Omental fat pad (tissue), 4 donors: Measurements from ENCODE around the gene BANF2. TPM values are rescaled to one million over a fixed set of nuclear protein-coding genes. Genes with fewer than 3 reads are reported as not detected.

Experiments
- ATAC-seq: fragments of 150-250 bp; one replicate; pipeline ENCODE4 v1.9.1; 2016; ENCODE audit warnings: mild to moderate bottlenecking, moderate library complexity; ENCODE audit not compliant: low FRiP score
- DNase-seq: peaks from one replicate; pipeline ENCODE4 v3.0.0-alpha.2; 2019; ENCODE audit warnings: low spot score
- total RNA-seq, 4 donors: library from RNA; depleted of rRNA; stranded (reverse); fragments of >200 nt; gene quantifications; one replicate each; pipeline ENCODE4 v1.1.0, GENCODE V29; 2016
- TF ChIP-seq, protein P1 (sequence below), 3 donors: fragments of 450-650 bp; IDR thresholded peaks; one replicate each; pipeline ENCODE4 v1.5.1; 2016 to 2017; ENCODE audit warnings: antibody characterized with exemption in 3 of 3, mild to moderate bottlenecking in 3 of 3, moderate library complexity in 2 of 3

The BANF2 gene
- total RNA-seq, 4 donors from 2014 or later, result not detected

DNA sequence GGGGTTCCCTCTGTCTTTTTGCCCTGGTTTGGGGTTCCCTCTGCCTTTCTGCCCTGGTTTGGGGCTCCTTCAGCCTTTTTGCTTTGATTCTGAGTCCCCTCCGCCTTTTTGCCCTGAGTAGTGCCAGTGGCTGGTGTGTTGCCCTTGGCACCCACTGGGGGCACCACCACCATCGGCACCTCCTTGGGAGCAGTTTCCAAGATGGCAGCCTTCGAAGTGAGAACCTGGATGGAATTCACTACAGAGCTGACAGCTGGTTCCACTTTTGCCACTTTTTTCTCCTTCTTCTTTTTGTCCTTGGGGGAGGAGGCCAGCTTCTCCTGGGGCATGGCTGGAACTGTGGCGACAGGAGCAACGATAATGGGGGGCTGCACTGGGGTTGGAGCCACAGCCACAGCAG, 40.0 kb upstream of the BANF2 start:
- ATAC-seq, result no peak
- TF ChIP-seq, protein P1, sequence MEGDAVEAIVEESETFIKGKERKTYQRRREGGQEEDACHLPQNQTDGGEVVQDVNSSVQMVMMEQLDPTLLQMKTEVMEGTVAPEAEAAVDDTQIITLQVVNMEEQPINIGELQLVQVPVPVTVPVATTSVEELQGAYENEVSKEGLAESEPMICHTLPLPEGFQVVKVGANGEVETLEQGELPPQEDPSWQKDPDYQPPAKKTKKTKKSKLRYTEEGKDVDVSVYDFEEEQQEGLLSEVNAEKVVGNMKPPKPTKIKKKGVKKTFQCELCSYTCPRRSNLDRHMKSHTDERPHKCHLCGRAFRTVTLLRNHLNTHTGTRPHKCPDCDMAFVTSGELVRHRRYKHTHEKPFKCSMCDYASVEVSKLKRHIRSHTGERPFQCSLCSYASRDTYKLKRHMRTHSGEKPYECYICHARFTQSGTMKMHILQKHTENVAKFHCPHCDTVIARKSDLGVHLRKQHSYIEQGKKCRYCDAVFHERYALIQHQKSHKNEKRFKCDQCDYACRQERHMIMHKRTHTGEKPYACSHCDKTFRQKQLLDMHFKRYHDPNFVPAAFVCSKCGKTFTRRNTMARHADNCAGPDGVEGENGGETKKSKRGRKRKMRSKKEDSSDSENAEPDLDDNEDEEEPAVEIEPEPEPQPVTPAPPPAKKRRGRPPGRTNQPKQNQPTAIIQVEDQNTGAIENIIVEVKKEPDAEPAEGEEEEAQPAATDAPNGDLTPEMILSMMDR (IDR thresholded peaks at IDR 0.05), result no peak
- DNase-seq, result no peak

DNA sequence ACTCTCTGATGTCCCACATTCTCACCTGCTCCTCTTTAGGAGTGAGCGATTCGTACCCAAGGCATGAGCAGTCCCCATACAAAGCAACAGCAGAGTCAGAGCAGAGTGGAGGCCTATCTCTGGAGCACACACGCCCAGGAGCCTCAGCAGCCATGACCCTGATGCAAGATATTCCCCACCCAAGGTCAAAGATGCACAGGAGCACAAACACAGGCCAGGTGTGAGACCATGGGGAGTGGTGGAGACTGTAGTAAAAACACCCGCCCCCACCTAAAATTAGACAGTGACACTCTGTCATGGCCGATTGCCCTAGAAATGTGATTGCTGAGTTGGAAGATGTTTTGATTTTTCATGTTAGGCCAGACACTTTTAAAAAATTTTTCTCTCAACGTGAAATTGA, 39.1 kb upstream of the BANF2 start:
- no peak for DNase-seq
- TF ChIP-seq, protein P1 (IDR thresholded peaks at IDR 0.05), result no peak
- no peak for ATAC-seq

DNA sequence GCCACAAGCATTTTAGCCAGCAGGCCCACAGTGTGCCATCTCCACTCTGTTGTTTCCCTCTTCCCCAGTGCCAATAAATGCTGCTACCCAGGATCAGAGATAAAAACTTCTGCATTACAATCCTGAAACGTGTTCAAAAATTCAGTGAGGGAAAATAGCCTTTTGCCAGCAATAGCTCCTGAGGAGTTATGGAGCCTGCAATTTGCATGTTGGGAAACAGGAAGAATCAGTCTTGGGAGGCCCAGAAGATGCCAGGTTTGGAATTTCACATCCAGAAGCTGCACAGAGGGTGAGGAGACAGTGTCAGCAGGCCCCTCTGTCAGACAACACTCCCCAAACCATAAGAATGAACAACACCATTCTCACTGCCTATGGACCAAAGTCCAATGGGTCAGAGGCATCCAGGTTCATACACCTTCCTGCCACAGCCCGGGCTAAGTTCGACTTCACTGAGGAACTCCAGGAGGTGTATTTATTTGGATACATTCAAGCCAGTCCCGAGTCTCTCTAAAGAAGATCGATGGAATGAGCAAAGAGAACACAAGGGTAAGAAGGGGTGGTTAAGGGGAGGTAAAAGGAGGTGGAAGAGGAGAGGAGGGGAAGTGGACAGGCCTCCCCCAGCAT, 38.5 kb upstream of the BANF2 start:
- DNase-seq (no peak), ATAC-seq (no peak)
- TF ChIP-seq, protein P1 (IDR thresholded peaks at IDR 0.05), result no peak

DNA sequence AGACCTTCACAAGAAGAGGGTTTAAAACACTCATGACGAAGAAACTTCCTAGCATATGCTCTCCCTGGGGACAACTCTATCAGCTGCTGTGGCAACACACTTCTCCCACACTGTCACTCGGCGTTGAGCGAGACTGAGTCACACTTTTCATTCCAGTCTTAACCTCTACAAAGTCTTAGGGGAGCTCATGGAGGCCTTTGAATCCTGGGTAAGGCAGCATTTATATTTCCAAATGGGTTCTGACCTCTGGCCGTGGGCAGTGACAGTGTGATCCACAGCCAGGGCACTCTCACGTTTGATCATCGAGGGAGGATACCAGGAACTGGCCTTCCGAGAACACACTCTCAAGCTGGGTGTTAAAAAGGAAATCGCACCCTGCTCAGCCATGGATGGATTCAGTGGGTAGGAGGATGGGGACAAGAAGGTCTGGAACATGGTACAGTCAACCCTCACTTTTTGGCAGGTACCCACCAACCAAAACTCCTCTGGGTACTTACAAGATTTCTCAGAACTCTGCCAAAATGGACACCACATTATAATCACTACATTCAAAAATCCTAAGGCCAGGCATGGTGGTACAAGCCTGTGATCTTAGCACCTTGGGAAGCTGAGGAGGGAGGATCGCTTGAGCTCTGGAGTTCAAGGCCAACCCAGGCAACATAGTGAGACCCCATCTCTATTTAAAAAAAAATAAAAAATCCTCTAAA, 37.3 kb upstream of the BANF2 start:
- ATAC-seq (peak; percentile 57), DNase-seq (no peak)
- TF ChIP-seq, protein P1 (IDR thresholded peaks at IDR 0.05), result no peak

DNA sequence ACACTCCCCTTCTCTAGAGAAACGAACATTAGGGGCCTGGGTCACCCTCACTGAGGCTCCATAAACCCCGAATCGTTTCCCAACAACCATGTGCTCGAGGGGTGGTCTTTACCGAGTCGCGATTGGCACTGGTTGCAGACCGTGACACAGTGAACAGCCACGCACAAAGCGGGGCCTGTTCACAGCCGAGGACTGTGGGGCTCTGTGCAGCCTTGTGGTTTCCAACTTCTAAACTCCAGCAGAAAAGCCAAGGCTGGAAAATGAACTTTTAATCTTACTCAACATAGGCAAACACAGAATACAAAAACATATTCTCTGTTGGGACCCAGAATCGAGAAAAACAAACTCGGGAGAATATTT, 36.7 kb upstream of the BANF2 start:
- TF ChIP-seq, protein P1 (IDR thresholded peaks at IDR 0.05), result no peak
- DNase-seq (no peak), ATAC-seq (no peak)

DNA sequence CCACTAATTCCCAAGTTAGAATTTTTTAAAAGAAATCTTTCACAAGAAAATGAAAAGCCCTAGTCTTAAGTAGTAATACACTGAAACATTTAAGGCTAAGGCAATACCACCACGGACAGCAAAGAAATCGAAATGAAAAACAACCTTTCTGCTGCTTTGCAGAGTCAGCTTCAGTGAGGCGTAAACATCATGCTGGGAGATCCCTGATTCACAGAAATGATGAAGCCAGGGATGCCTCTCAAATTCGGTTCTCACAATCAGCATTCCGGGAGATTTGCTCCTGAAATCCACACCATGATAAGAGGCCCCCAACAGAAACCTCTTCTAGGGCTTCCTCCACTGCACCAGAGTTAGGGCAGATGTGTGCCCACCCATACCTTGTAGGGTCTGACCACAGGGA, 36.3 kb upstream of the BANF2 start:
- DNase-seq (no peak), ATAC-seq (no peak)
- TF ChIP-seq, protein P1 (IDR thresholded peaks at IDR 0.05), result no peak
